ENCODE data around the gene UBXN7.

- TF ChIP-seq, protein P1, sequence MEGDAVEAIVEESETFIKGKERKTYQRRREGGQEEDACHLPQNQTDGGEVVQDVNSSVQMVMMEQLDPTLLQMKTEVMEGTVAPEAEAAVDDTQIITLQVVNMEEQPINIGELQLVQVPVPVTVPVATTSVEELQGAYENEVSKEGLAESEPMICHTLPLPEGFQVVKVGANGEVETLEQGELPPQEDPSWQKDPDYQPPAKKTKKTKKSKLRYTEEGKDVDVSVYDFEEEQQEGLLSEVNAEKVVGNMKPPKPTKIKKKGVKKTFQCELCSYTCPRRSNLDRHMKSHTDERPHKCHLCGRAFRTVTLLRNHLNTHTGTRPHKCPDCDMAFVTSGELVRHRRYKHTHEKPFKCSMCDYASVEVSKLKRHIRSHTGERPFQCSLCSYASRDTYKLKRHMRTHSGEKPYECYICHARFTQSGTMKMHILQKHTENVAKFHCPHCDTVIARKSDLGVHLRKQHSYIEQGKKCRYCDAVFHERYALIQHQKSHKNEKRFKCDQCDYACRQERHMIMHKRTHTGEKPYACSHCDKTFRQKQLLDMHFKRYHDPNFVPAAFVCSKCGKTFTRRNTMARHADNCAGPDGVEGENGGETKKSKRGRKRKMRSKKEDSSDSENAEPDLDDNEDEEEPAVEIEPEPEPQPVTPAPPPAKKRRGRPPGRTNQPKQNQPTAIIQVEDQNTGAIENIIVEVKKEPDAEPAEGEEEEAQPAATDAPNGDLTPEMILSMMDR (conservative IDR thresholded peaks at IDR 0.05; ENCODE audit: low read depth, low read length) = no peak
- TF ChIP-seq POLR2A (IDR thresholded peaks at IDR 0.05; ENCODE audit: low read depth, low read length) (no peak), FOS (IDR thresholded peaks at IDR 0.05; ENCODE audit: low read depth, low read length) (no peak), NFE2L2 (IDR thresholded peaks at IDR 0.05; ENCODE audit: low read depth, low read length) (no peak)
- TF ChIP-seq, protein P2, sequence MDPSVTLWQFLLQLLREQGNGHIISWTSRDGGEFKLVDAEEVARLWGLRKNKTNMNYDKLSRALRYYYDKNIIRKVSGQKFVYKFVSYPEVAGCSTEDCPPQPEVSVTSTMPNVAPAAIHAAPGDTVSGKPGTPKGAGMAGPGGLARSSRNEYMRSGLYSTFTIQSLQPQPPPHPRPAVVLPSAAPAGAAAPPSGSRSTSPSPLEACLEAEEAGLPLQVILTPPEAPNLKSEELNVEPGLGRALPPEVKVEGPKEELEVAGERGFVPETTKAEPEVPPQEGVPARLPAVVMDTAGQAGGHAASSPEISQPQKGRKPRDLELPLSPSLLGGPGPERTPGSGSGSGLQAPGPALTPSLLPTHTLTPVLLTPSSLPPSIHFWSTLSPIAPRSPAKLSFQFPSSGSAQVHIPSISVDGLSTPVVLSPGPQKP (IDR thresholded peaks at IDR 0.05; ENCODE audit: borderline replicate concordance, low read depth, low read length) = no peak
Measured at GRCh38 chr3:196323016-196323415, 109.2 kb downstream of the UBXN7 start.
